NCI-H510A (cell line): ENCODE results near the gene TSPAN18.

Experiments used
- DNase-seq: peaks from one replicate; lab custom pipeline; 2025; lab: John Stamatoyannopoulos, UW

Gene TSPAN18

GRCh38 chr11:44959064-44959463, 232.3 kb downstream of the TSPAN18 start:
- no peak for DNase-seq

GRCh38 chr11:44960200-44960845, 233.6 kb downstream of the TSPAN18 start:
- no peak for DNase-seq

- no peak for DNase-seq
Measured at GRCh38 chr11:44962464-44962863, 235.7 kb downstream of the TSPAN18 start.

GRCh38 chr11:44963136-44963535, 236.4 kb downstream of the TSPAN18 start:
- no peak for DNase-seq

GRCh38 chr11:44963948-44964347, 237.2 kb downstream of the TSPAN18 start:
- DNase-seq: no peak

GRCh38 chr11:44964526-44965209, 237.9 kb downstream of the TSPAN18 start:
- DNase-seq: no peak

GRCh38 chr11:44966694-44967093, 239.9 kb downstream of the TSPAN18 start:
- no peak for DNase-seq

GRCh38 chr11:44967930-44968496, 241.3 kb downstream of the TSPAN18 start:
- DNase-seq: no peak

GRCh38 chr11:44968510-44968909, 241.7 kb downstream of the TSPAN18 start:
- DNase-seq: no peak

- DNase-seq: no peak
Measured at GRCh38 chr11:44969651-44970252, 243.0 kb downstream of the TSPAN18 start.

GRCh38 chr11:44970293-44970692, 243.5 kb downstream of the TSPAN18 start:
- DNase-seq: no peak

GRCh38 chr11:44971185-44971584, 244.4 kb downstream of the TSPAN18 start:
- no peak for DNase-seq

GRCh38 chr11:44972746-44973435, 246.1 kb downstream of the TSPAN18 start:
- DNase-seq: no peak

GRCh38 chr11:44973632-44974401, 247.1 kb downstream of the TSPAN18 start:
- DNase-seq: no peak

GRCh38 chr11:44974402-44975000, 247.7 kb downstream of the TSPAN18 start:
- DNase-seq: no peak

- DNase-seq: no peak
Measured at GRCh38 chr11:44976576-44976975, 249.8 kb downstream of the TSPAN18 start.

GRCh38 chr11:44977493-44977984, 250.8 kb downstream of the TSPAN18 start:
- no peak for DNase-seq

GRCh38 chr11:44978274-44978960, 251.7 kb downstream of the TSPAN18 start:
- no peak for DNase-seq

GRCh38 chr11:44978961-44979331, 252.2 kb downstream of the TSPAN18 start:
- DNase-seq: peak; percentile 7
